ENCODE results near the gene NTSR1.

The NTSR1 gene

GRCh38 chr20:62802026-62802712 lies 93.5 kb downstream of the NTSR1 start:
- no peak for DNase-seq (ENCODE audit: low spot score)

GRCh38 chr20:62804021-62804626 lies 95.5 kb downstream of the NTSR1 start:
- DNase-seq (ENCODE audit: low spot score): no peak

- DNase-seq (ENCODE audit: low spot score): peak; percentile 90
These were observed 96.1 kb downstream of the NTSR1 start, which contains the start of gene OGFR for GRCh38 chr20:62804627-62805154. Gene OGFR (plus strand): TSS chr20:62804835. CDS start chr20:62804860, 25 bp downstream.

- DNase-seq (ENCODE audit: low spot score): peak; percentile 57
These were observed 96.6 kb downstream of the NTSR1 start for GRCh38 chr20:62805155-62805710.

- DNase-seq (ENCODE audit: low spot score): no peak
These were observed 97.2 kb downstream of the NTSR1 start for GRCh38 chr20:62805711-62806382.

GRCh38 chr20:62806383-62807050 lies 97.9 kb downstream of the NTSR1 start:
- no peak for DNase-seq (ENCODE audit: low spot score)

GRCh38 chr20:62807444-62808210 lies 99.0 kb downstream of the NTSR1 start:
- DNase-seq (ENCODE audit: low spot score): no peak

- DNase-seq (ENCODE audit: low spot score): peak; percentile 88
These were observed 99.7 kb downstream of the NTSR1 start for GRCh38 chr20:62808211-62808865.

GRCh38 chr20:62809530-62810428 lies 101.1 kb downstream of the NTSR1 start:
- no peak for DNase-seq (ENCODE audit: low spot score)

- no peak for DNase-seq (ENCODE audit: low spot score)
These were observed 102.7 kb downstream of the NTSR1 start for GRCh38 chr20:62811320-62811719.

GRCh38 chr20:62811720-62812119 lies 103.1 kb downstream of the NTSR1 start:
- DNase-seq (ENCODE audit: low spot score): no peak

Measured in AG08396 (cell line).